Common myeloid progenitor, CD34-positive (primary cell): Measurements from ENCODE around the gene SLC45A3.
"Not testable (repeated sequence)": the region's sequence is repeated elsewhere in the genome, so short reads cannot be mapped to it uniquely, and the experiment has no call there.

Source experiments
- CTCF ChIA-PET: fragments of 350-600 bp; sonication (Branson Sonifier 250); formaldehyde crosslinking; loops from one replicate; lab custom pipeline; 2021; ENCODE audit warnings: antibody characterized with exemption; lab: Charles Lee
- POLR2A ChIA-PET: fragments of 350-600 bp; sonication (Branson Sonifier 250); formaldehyde crosslinking; loops from one replicate; lab custom pipeline; 2021; ENCODE audit warnings: antibody characterized with exemption; lab: Charles Lee
- DNase-seq, 3 donors: peaks; one replicate each; pipeline versions ENCODE4 v3.0.0 to v3.0.0-alpha.2; 2013
- H3K27ac ChIP-seq, 2 experiments: 1 replicate in 1 of 2; 2 replicates in 1 of 2; pipeline ENCODE4 v1.7.0; 2013; ENCODE audit warnings: inconsistent platforms in 2 of 2, low read length in 2 of 2, mild to moderate bottlenecking in 2 of 2, low read depth in 1 of 2, moderate library complexity in 1 of 2; ENCODE audit not compliant: severe bottlenecking in 2 of 2, insufficient read depth in 1 of 2, poor library complexity in 1 of 2
- H3K27me3 ChIP-seq, 5 experiments: replicated peaks in 2 of 5; 1 replicate in 3 of 5; 2 replicates in 2 of 5; pipeline versions ENCODE4 v1.6.1 to v1.7.0; 2013; ENCODE audit warnings: low read length in 4 of 5, mild to moderate bottlenecking in 2 of 5, moderate library complexity in 2 of 5, inconsistent platforms in 1 of 5; ENCODE audit not compliant: insufficient read depth in 5 of 5, control insufficient read depth in 4 of 5
- H3K36me3 ChIP-seq, 4 experiments: 1 replicate in 2 of 4; 2 replicates in 2 of 4; pipeline versions ENCODE4 v1.6.1 to v1.7.0; 2013; ENCODE audit warnings: low read length in 3 of 4, control low read depth in 1 of 4, mild to moderate bottlenecking in 1 of 4; ENCODE audit not compliant: control insufficient read depth in 4 of 4, insufficient read depth in 4 of 4
- H3K4me1 ChIP-seq, 4 experiments: 1 replicate in 3 of 4; 2 replicates in 1 of 4; pipeline versions ENCODE4 v1.6.1 to v1.7.1; 2013; ENCODE audit warnings: low read length in 3 of 4, mild to moderate bottlenecking in 3 of 4, control low read depth in 1 of 4, inconsistent platforms in 1 of 4, moderate library complexity in 1 of 4; ENCODE audit not compliant: control insufficient read depth in 4 of 4, insufficient read depth in 4 of 4; ENCODE audit errors: control extremely low read depth in 1 of 4
- H3K4me3 ChIP-seq, 7 experiments: 1 replicate in 4 of 7; 2 replicates in 3 of 7; pipeline versions ENCODE4 v1.5.1 to v1.7.0; 2013; ENCODE audit warnings: mild to moderate bottlenecking in 7 of 7, low read length in 6 of 7, moderate library complexity in 6 of 7, inconsistent platforms in 2 of 7, low read depth in 2 of 7, control low read depth in 1 of 7; ENCODE audit not compliant: insufficient read depth in 4 of 7, control insufficient read depth in 1 of 7; ENCODE audit errors: extremely low read depth in 1 of 7
- H3K9me3 ChIP-seq, 5 experiments: 1 replicate in 4 of 5; 2 replicates in 1 of 5; pipeline versions ENCODE4 v1.6.1 to v1.7.1; 2013; ENCODE audit warnings: low read length in 4 of 5, mild to moderate bottlenecking in 2 of 5, inconsistent platforms in 1 of 5, low read depth in 1 of 5, moderate library complexity in 1 of 5; ENCODE audit not compliant: control insufficient read depth in 4 of 5, insufficient read depth in 2 of 5; ENCODE audit errors: control extremely low read depth in 1 of 5
- WGBS: methylation state at CpG from one replicate; pipeline ENCODE4 v1.1.5; 2013; ENCODE audit not compliant: insufficient coverage; 5-methylcytosine and 5-hydroxymethylcytosine counted together

The SLC45A3 gene

DNA sequence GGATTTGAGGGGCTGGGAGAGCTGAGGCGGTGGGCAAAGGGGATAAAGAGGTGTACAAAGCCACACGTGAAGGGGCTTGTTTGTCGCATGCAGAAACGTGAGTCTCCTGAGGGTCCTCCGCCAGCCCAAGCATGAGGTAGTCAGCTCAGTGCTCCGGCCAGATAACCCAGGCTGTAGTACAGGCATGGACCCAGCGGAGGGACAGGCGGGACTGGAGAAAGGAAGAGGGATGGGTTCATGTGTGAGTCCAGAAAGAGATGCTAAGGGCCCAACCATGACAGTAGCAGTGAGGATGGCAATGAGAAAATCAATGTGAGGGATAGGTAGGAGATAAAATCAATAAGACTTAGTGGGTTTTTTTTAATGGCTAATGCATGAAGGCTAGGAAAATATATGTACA is 34.8 kb downstream of the SLC45A3 start:
- WGBS = 98% methylated on average over 8 of the region's 8 CpGs
- H3K27me3 ChIP-seq = no peaks in the 10 kb centered on the region
- no peak overlapping the region for H3K4me3 ChIP-seq
- H3K9me3 ChIP-seq = no peaks in the 10 kb centered on the region
- peaks cover 4 to 32% (median 8%) of the 10 kb centered on the region in 4 experiments for H3K36me3 ChIP-seq
- H3K4me1 ChIP-seq = no peaks in the 10 kb centered on the region
- ChIA-PET POLR2A (no interaction called here), CTCF (interaction anchor here (1.6 to 7.3 kb wide), 5 partner anchors 9 to 66 kb away, joined by 3 to 59 read pairs (median 9); partner anchors contain the start of gene ELK4)
- no peak for DNase-seq
- H3K27ac ChIP-seq = no peak overlapping the region

DNA sequence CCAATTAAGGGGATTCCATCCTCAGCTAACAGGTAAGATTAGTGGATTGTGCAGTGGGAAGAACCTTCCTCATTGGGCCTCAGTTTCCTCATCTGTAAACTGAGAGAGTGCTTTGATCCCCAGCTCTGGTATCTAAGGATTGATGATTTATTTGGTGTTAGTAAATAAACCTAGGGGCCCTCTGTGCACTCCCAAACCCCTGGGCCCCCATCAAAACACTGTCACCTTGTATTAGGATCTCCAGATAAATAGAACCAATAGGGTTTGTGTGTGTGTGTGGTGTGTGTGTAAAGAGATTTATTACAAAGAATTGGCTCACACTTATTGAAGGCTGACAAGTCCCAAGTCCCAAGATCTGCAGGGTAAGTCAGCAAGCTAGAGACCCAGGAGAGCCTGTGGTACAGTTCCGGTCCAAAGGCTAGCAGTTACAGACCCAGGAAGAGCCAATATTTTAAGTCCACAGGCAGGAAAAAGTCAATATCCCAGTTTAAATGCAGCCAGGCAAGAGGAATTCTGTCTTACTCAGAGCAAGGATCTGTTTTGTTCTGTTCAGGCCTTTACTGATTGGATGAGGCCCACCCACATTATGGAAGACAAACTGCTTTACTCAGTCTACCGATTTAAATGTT is 37.5 kb downstream of the SLC45A3 start:
- Histone ChIP-seq H3K4me1 (no peaks in the 10 kb centered on the region), H3K4me3 (no peak overlapping the region), H3K27ac (no peak overlapping the region), H3K9me3 (no peaks in the 10 kb centered on the region), H3K27me3 (no peaks in the 10 kb centered on the region), H3K36me3 (peaks cover 0 to 15% (median 3%) of the 10 kb centered on the region in 4 experiments)
- no peak for DNase-seq
- ChIA-PET CTCF (interaction anchor here (0.6 to 7.3 kb wide), 7 partner anchors 11 to 118 kb away, joined by 3 to 59 read pairs (median 3); partner anchors contain the start of gene ELK4), POLR2A (no interaction called here)
- WGBS = 100% methylated on average over 1 of the region's 2 CpGs

DNA sequence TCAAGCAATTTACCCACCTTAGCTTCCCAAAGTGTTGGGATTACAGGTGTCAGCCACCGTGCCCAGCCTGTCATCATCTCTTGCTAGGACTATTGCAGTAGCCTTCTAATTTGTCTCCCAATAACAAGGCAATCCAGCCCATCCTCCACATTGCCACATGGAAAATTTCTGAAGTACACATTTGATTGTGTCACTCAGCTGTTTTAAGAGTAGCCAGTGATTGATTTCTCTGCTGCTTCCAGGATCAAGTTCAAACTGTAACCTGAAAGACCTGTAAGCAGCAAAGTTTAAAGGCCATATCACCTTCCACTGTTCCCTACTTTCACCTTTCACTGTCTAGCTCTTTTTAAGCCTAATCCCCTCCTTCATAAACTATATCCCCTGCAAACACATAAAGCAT is 40.7 kb downstream of the SLC45A3 start:
- no peaks in the 10 kb centered on the region for H3K9me3 ChIP-seq
- WGBS = 100% methylated on average over 1 of the region's 1 CpG
- CTCF ChIA-PET = interaction anchor here (0.8 to 2.6 kb wide), 5 partner anchors 19 to 151 kb away, joined by 3 to 7 read pairs (median 3); no protein-coding TSS in a partner anchor
- POLR2A ChIA-PET = no interaction called here
- no peak overlapping the region for H3K27ac ChIP-seq
- DNase-seq = no peak
- peaks cover 0 to 5% (median 2%) of the 10 kb centered on the region in 4 experiments for H3K36me3 ChIP-seq
- H3K4me1 ChIP-seq = no peaks in the 10 kb centered on the region
- H3K4me3 ChIP-seq = no peak overlapping the region
- H3K27me3 ChIP-seq = no peaks in the 10 kb centered on the region

DNA sequence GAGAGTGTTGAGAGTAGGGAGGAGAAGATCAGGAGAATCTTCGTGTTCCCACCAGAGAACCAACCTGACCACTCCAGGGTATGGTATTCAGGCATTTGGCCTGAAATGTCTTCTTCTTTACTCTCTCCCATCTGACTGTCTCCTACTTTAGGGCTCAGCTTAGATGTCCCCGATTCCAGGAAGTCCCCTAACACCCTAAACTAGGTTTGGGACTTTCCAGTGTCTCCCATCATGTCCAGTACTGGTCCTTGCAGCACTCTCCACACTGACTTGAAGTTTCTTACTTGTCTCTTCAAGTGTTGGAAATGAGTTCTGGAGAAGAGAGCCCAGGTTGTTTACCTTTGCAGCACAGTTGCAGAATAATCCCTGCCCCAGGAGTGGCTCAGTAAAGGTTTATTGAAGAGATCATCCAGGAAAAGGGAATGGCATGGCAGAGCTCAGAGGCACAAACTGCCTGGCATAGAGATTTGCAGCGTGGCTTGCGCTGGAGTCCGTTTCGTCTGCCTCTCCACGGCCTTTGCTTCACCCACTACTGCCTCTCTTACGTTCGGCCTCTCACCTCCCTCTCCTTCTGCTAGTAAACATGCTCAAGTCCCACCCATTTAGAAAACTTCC is 42.3 kb downstream of the SLC45A3 start:
- no peak for DNase-seq
- Histone ChIP-seq H3K27ac (no peak overlapping the region), H3K27me3 (no peaks in the 10 kb centered on the region), H3K9me3 (no peaks in the 10 kb centered on the region), H3K4me1 (no peaks in the 10 kb centered on the region), H3K36me3 (peaks cover 0 to 5% (median 0%) of the 10 kb centered on the region in 4 experiments), H3K4me3 (no peak overlapping the region)
- ChIA-PET POLR2A (no interaction called here), CTCF (interaction anchor here (2.5 to 2.6 kb wide), 2 partner anchors 18 to 20 kb away, joined by 7 to 9 read pairs; no protein-coding TSS in a partner anchor)
- 94% methylated on average over 8 of the region's 9 CpGs for WGBS

DNA sequence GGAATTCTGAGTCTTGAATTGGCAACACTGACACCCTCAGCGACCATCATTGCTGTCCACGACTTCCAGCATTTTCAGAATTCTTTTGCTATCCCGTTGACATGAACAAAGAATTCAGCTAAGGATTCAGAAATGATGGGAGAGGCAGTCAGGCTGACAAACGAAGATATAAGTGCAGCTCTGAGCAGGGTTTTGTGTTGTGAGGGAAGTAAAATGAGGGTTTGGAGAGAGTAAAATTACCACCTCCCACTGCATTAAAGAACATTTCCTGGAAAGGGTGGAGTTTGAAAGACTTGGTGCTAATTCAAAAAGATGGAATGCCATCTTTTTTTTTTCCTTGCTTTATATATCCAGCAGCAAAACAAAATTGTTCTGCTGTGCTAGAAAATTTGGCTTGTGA is 43.6 kb downstream of the SLC45A3 start:
- POLR2A ChIA-PET = no interaction called here
- H3K9me3 ChIP-seq = no peaks in the 10 kb centered on the region
- peaks cover 0 to 8% (median 6%) of the 10 kb centered on the region in 4 experiments for H3K4me1 ChIP-seq
- no peak overlapping the region for H3K4me3 ChIP-seq
- 79% methylated on average over 3 of the region's 4 CpGs for WGBS
- no peaks in the 10 kb centered on the region for H3K36me3 ChIP-seq
- H3K27ac ChIP-seq = no peak overlapping the region
- CTCF ChIA-PET = interaction anchor here (1.3 to 9.7 kb wide), 8 partner anchors 8 to 112 kb away, joined by 3 to 195 read pairs (median 8); no protein-coding TSS in a partner anchor
- DNase-seq = no peak
- no peaks in the 10 kb centered on the region for H3K27me3 ChIP-seq

DNA sequence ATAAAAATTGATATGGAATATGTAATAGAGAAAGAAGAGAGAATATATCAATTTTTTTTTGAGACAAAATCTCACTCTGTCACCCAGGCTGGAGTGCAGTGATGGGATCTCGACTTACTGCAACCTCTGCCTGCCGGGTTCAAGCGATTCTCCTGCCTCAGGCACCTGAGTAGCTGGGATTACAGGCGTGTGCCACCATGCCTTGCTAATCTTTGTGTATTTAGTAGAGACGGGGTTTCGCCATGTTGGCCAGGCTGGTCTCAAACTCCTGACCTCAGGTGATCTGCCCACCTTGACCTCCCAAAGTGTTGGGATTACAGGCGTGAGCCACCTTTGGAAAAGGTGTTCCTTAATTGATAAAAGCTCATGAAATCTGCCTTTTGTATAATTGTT is 44.2 kb downstream of the SLC45A3 start:
- H3K27ac ChIP-seq, H3K36me3 ChIP-seq, H3K4me1 ChIP-seq, DNase-seq, POLR2A ChIA-PET, H3K4me3 ChIP-seq, H3K27me3 ChIP-seq, H3K9me3 ChIP-seq: not testable (repeated sequence)
- 84% methylated on average over 3 of the region's 7 CpGs for WGBS
- CTCF ChIA-PET = interaction anchor here (0.7 to 9.7 kb wide), 12 partner anchors 8 to 112 kb away, joined by 3 to 195 read pairs (median 6); no protein-coding TSS in a partner anchor
